Measurements from ENCODE around the gene KIR3DL1.
"Not testable (repeated sequence)": the region's sequence is repeated elsewhere in the genome, so short reads cannot be mapped to it uniquely, and the experiment has no call there.

DNA sequence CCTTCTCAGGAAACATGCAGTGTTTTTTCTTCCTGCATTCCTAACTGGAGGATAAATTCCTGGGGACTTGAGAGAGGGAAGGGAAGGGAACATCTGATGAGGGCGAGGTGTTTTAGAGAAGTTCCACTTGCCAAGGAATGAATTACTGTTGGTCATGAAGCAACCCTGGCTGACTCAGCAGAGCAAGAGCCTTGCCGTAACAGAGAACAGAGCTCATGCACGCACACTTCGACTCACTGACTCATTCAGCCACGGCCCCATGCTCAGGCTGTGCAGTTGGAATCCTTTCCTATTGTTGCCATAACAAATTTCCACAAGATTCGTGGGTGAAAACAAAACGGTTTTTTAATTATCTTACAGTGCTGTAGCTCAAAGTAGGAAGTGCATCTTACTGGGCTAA lies 9.1 kb downstream of the KIR3DL1 start:
- TF ChIP-seq FOXK2 (IDR thresholded peaks at IDR 0.05); SUZ12 (IDR thresholded peaks at IDR 0.05); TARDBP (IDR thresholded peaks at IDR 0.05); ELF4 (IDR thresholded peaks at IDR 0.05); HDGF (IDR thresholded peaks at IDR 0.05; ENCODE audit: borderline replicate concordance); FOXM1 (IDR thresholded peaks at IDR 0.05; ENCODE audit: borderline replicate concordance); LEF1 (IDR thresholded peaks at IDR 0.05; ENCODE audit: borderline replicate concordance); BHLHE40 (IDR thresholded peaks at IDR 0.05; ENCODE audit: borderline replicate concordance); NFRKB (IDR thresholded peaks at IDR 0.05); FOXA1 (IDR thresholded peaks at IDR 0.05); SP1 (IDR thresholded peaks at IDR 0.05); CTBP1 (IDR thresholded peaks at IDR 0.05; ENCODE audit: borderline replicate concordance); L3MBTL2 (conservative IDR thresholded peaks at IDR 0.05): not testable (repeated sequence)
- TF ChIP-seq, protein P1, sequence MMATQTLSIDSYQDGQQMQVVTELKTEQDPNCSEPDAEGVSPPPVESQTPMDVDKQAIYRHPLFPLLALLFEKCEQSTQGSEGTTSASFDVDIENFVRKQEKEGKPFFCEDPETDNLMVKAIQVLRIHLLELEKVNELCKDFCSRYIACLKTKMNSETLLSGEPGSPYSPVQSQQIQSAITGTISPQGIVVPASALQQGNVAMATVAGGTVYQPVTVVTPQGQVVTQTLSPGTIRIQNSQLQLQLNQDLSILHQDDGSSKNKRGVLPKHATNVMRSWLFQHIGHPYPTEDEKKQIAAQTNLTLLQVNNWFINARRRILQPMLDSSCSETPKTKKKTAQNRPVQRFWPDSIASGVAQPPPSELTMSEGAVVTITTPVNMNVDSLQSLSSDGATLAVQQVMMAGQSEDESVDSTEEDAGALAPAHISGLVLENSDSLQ (IDR thresholded peaks at IDR 0.05): not testable (repeated sequence)

Measured in HEK293T (cell line).